SH-SY5Y (cell line): ENCODE measurements around the gene SLC22A8.

Experiments
- GATA2 ChIP-seq: IDR thresholded peaks from 2 replicates; pipeline ENCODE4 v1.6.1; 2011; ENCODE audit warnings: mild to moderate bottlenecking, low read depth, low read length
- GATA3 ChIP-seq: IDR thresholded peaks from 2 replicates; pipeline ENCODE4 v1.6.1; 2011; ENCODE audit warnings: low read depth, mild to moderate bottlenecking, low read length, moderate library complexity

DNA sequence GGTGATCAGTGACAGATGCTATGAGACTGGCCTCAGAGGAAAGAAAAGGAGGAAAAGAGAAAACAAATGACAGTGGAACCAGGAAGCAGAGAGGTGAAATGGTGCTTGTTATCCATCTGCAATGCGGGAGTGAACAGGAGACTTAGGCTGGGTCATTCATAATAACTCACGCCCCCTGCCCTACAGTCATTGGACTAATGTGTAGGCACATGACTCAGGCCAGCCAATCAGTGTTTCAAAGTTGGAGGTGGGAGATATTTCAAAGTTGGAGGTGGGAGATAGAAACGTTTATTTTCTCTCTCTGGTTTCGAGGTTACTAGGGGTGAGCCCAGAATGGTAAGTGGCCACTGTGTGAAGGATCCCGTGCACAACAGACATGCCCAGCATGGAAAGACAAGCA, 61.2 kb downstream of the SLC22A8 start:
- TF ChIP-seq GATA2 (no peak), GATA3 (no peak)
